ENCODE measurements around the gene RAP1GAP2.

- TF ChIP-seq POLR2A (IDR thresholded peaks at IDR 0.05) (no peak), CTCF (IDR thresholded peaks at IDR 0.05) (no peak)
These were observed 190.7 kb downstream of the RAP1GAP2 start for GRCh38 chr17:2986925-2987324.

Measured in Peyer's patch (tissue), 4 donors.